Keratinocyte (primary cell): ENCODE data around the gene DCAF8. TPM values are rescaled to one million over a fixed set of nuclear protein-coding genes. Genes with fewer than 3 reads are reported as not detected.

Source experiments
- DNase-seq: peaks from one replicate; pipeline ENCODE4 v3.0.0-alpha.2; 2011; ENCODE audit warnings: low read depth, missing footprints, low spot score
- FAIRE-seq: peaks from 2 replicates; lab custom pipeline; 2011; peaks lifted over from hg19 to GRCh38; lab: Jason Lieb, UNC
- H2AFZ ChIP-seq: 2 replicates; pipeline ENCODE4 v1.6.0; 2012; ENCODE audit warnings: low read length, control low read depth, inconsistent platforms; ENCODE audit not compliant: control insufficient read depth
- H3K27ac ChIP-seq: 2 replicates; pipeline ENCODE4 v1.5.1; 2011; ENCODE audit warnings: low read length; ENCODE audit not compliant: control insufficient read depth, insufficient read depth
- H3K27me3 ChIP-seq: 3 replicates; pipeline ENCODE4 v1.6.0; 2011; ENCODE audit warnings: low read length; ENCODE audit not compliant: control insufficient read depth, insufficient read depth; ENCODE audit errors: extremely low read depth
- H3K36me3 ChIP-seq, 2 experiments: 2 replicates in 1 of 2; 3 replicates in 1 of 2; pipeline ENCODE4 v1.5.1; 2011; ENCODE audit warnings: low read length in 2 of 2, mild to moderate bottlenecking in 1 of 2; ENCODE audit not compliant: control insufficient read depth in 2 of 2, insufficient read depth in 2 of 2; ENCODE audit errors: extremely low read depth in 1 of 2
- H3K4me1 ChIP-seq: 3 replicates; pipeline ENCODE4 v1.5.1; 2011; ENCODE audit warnings: low read length; ENCODE audit not compliant: control insufficient read depth, insufficient read depth; ENCODE audit errors: extremely low read depth
- H3K4me2 ChIP-seq: 3 replicates; pipeline ENCODE4 v1.6.0; 2011; ENCODE audit warnings: low read depth, low read length; ENCODE audit not compliant: control insufficient read depth, insufficient read depth; ENCODE audit errors: extremely low read depth
- H3K4me3 ChIP-seq, 3 experiments: fragments of 200-600 bp in 1 of 3; sonication (generic) in 1 of 3; 2 replicates in 2 of 3; 3 replicates in 1 of 3; pipeline ENCODE4 v1.5.1; 2011 to 2016; ENCODE audit warnings: low read length in 3 of 3, mild to moderate bottlenecking in 3 of 3, control low read depth in 2 of 3, inconsistent platforms in 1 of 3, low read depth in 1 of 3, mixed read lengths in 1 of 3, mixed run types in 1 of 3, moderate library complexity in 1 of 3; ENCODE audit not compliant: control insufficient read depth in 2 of 3, insufficient read depth in 2 of 3; ENCODE audit errors: extremely low read depth in 1 of 3
- H3K79me2 ChIP-seq: 2 replicates; pipeline ENCODE4 v1.6.0; 2012; ENCODE audit warnings: low read length; ENCODE audit not compliant: control insufficient read depth, insufficient read depth
- H3K9ac ChIP-seq: 3 replicates; pipeline ENCODE4 v1.6.0; 2011; ENCODE audit warnings: low read length; ENCODE audit not compliant: control insufficient read depth, insufficient read depth; ENCODE audit errors: extremely low read depth
- H3K9me1 ChIP-seq: 3 replicates; pipeline ENCODE4 v1.6.0; 2011; ENCODE audit warnings: low read length; ENCODE audit not compliant: control insufficient read depth, insufficient read depth; ENCODE audit errors: extremely low read depth
- H3K9me3 ChIP-seq: 2 replicates; pipeline ENCODE4 v1.5.1; 2012; ENCODE audit warnings: low read depth, low read length; ENCODE audit not compliant: control insufficient read depth
- H4K20me1 ChIP-seq: 3 replicates; pipeline ENCODE4 v1.6.0; 2011; ENCODE audit warnings: low read length; ENCODE audit not compliant: control insufficient read depth, insufficient read depth; ENCODE audit errors: extremely low read depth
- CTCF ChIP-seq, 3 experiments: IDR thresholded peaks in 1 of 3; conservative IDR thresholded peaks in 1 of 3; optimal IDR thresholded peaks in 1 of 3; 2 replicates in 2 of 3; 3 replicates in 1 of 3; pipeline versions ENCODE3 to v1.5.1; 2011; ENCODE audit warnings: low read length in 3 of 3, mild to moderate bottlenecking in 3 of 3, moderate library complexity in 2 of 3, control low read depth in 1 of 3, inconsistent platforms in 1 of 3; ENCODE audit not compliant: insufficient read depth in 2 of 3; ENCODE audit errors: extremely low read depth in 1 of 3
- EZH2 ChIP-seq: IDR thresholded peaks from one replicate; pipeline ENCODE4 v1.6.1; 2012; ENCODE audit warnings: inconsistent platforms, mild to moderate bottlenecking, low read length, moderate library complexity
- dilution Hi-C: fragments of 300-500 bp; cut with MboI; formaldehyde crosslinking; loops from one replicate; pipeline ENCODE4 v1.7.0; 2020; ENCODE audit warnings: low sequenced_read_pairs; ENCODE audit not compliant: extremely low pct_ligation_motif_present
- polyA plus RNA-seq, 5 experiments: library from polyadenylated mRNA; depleted of rRNA in 3 of 5; stranded (reverse) in 3 of 5; stranded (forward) in 1 of 5; unstranded in 1 of 5; fragments of >200 nt; gene quantifications; 1 replicate in 1 of 5; 2 replicates in 3 of 5; 3 replicates in 1 of 5; pipeline versions ENCODE4 v1.2.1 to v1.2.3, GENCODE V29; 2011 to 2012; ENCODE audit warnings: missing spikeins in 2 of 5, low read depth in 1 of 5, low replicate concordance in 1 of 5

The DCAF8 gene
- polyA plus RNA-seq, 1 donor (not counting 4 experiments of a cell fraction or from before 2014, with no cell fraction given), result 81.2 TPM

GRCh38 chr1:160207771-160208556, 54.4 kb downstream of the DCAF8 start:
- Histone ChIP-seq H3K4me2 (no peak overlapping the region), H4K20me1 (peaks cover 7% of the 10 kb centered on the region), H3K9me1 (no peaks in the 10 kb centered on the region), H3K4me3 (no peak overlapping the region), H2AFZ (no peak overlapping the region), H3K27me3 (no peaks in the 10 kb centered on the region), H3K4me1 (peaks cover 21% of the 10 kb centered on the region), H3K79me2 (peaks cover 57% of the 10 kb centered on the region), H3K9me3 (no peaks in the 10 kb centered on the region), H3K36me3 (peaks cover 45 to 46% of the 10 kb centered on the region in 2 experiments), H3K9ac (no peak overlapping the region), H3K27ac (no peak overlapping the region)
- TF ChIP-seq EZH2 (no peak), CTCF (optimal IDR thresholded peaks at IDR 0.05 in 1 of 3, IDR thresholded peaks at IDR 0.05 in 1 of 3, conservative IDR thresholded peaks at IDR 0.05 in 1 of 3; ENCODE audit: extremely low read depth in 1 of 3, insufficient read depth in 2 of 3, low read length in 3 of 3) (no peak)
- dilution Hi-C loops, result no loop called here
- no peak for FAIRE-seq
- no peak for DNase-seq

GRCh38 chr1:160207118-160207650, 55.2 kb downstream of the DCAF8 start:
- H3K36me3 ChIP-seq, result peaks cover 38 to 39% of the 10 kb centered on the region in 2 experiments
- H2AFZ ChIP-seq, result no peak overlapping the region
- TF ChIP-seq CTCF (optimal IDR thresholded peaks at IDR 0.05 in 1 of 3, IDR thresholded peaks at IDR 0.05 in 1 of 3, conservative IDR thresholded peaks at IDR 0.05 in 1 of 3; ENCODE audit: extremely low read depth in 1 of 3, insufficient read depth in 2 of 3, low read length in 3 of 3) (no peak), EZH2 (no peak)
- H3K4me3 ChIP-seq, result peak overlapping the region in 1 of 3 experiments; percentile 87
- no peaks in the 10 kb centered on the region for H3K9me1 ChIP-seq
- no peaks in the 10 kb centered on the region for H3K9me3 ChIP-seq
- FAIRE-seq (no peak), DNase-seq (no peak)
- H3K27ac ChIP-seq, result no peak overlapping the region
- H3K4me1 ChIP-seq, result peaks cover 21% of the 10 kb centered on the region
- peaks cover 57% of the 10 kb centered on the region for H3K79me2 ChIP-seq
- H3K9ac ChIP-seq, result no peak overlapping the region
- dilution Hi-C loops, result no loop called here
- H3K4me2 ChIP-seq, result peak overlapping the region; percentile 95
- H4K20me1 ChIP-seq, result peaks cover 7% of the 10 kb centered on the region
- H3K27me3 ChIP-seq, result no peaks in the 10 kb centered on the region
